ENCODE measurements around the gene MYL6. TPM values are rescaled to one million over a fixed set of nuclear protein-coding genes. Genes with fewer than 3 reads are reported as not detected.

The MYL6 gene
- total RNA-seq, 1 experiment from 2014 or later = 1,024 TPM

- no peak for DNase-seq (ENCODE audit: low read depth, low spot score)
- POLR2A ChIA-PET = interaction anchor here (0.7 kb wide), 2 partner anchors 62 to 408 kb away, joined by 5 to 12 read pairs; no protein-coding TSS in a partner anchor
Observed at GRCh38 chr12:56146492-56147460, 11.4 kb upstream of the MYL6 start.

More at GRCh38 chr12:56146492-56147460, 11.4 kb upstream of the MYL6 start:
- H3K27ac ChIP-seq (ENCODE audit: low read length) = no peak overlapping the region
- CTCF ChIA-PET = no interaction called here
- in situ Hi-C loops (cut with HindIII; ENCODE audit: low pct_unique_long_range_greater_than_20kb, low sequenced_read_pairs) = no loop called here
- no peak for TF ChIP-seq SIN3A (IDR thresholded peaks at IDR 0.05; ENCODE audit: borderline replicate concordance, insufficient read depth, low read depth, low read length)
- TF ChIP-seq CTCF (IDR thresholded peaks at IDR 0.05) = no peak
- TF ChIP-seq REST (IDR thresholded peaks at IDR 0.05; ENCODE audit: insufficient read depth in 1 of 2, low read depth in 2 of 2, low read length in 1 of 2) = no peak
- no peak for TF ChIP-seq TCF7L2 (IDR thresholded peaks at IDR 0.05; ENCODE audit: low read depth, low read length)
- no peak; the same call in 1 of the 2 replicates for TF ChIP-seq POLR2AphosphoS5 (IDR thresholded peaks at IDR 0.05; ENCODE audit: low read depth, low read length)
- peaks cover 4% of the 10 kb centered on the region; the same call in 1 of the 2 replicates for H3K36me3 ChIP-seq (ENCODE audit: control insufficient read depth, insufficient read depth, low read length)
- no TSS peak for BruUV-seq (replicated peaks)
- intact Hi-C loops (cut with micrococcal nuclease; ENCODE audit: unreplicated experiment) = no loop called here
- ATAC-seq = no peak
- peaks cover 9% of the 10 kb centered on the region; the same call in 1 of the 2 replicates for H3K4me1 ChIP-seq (ENCODE audit: control insufficient read depth, insufficient read depth, low read length)
- no peaks in the 10 kb centered on the region for H3K27me3 ChIP-seq (ENCODE audit: control insufficient read depth, insufficient read depth, low read length)
- H3K9me3 ChIP-seq (ENCODE audit: control insufficient read depth, insufficient read depth, low read depth, low read length) = no peaks in the 10 kb centered on the region
- H3K4me3 ChIP-seq (ENCODE audit: low read depth in 2 of 2, low read length in 2 of 2) = no peak overlapping the region

Data from Panc1 (cell line).